Fibroblast of the aortic adventitia (primary cell): ENCODE data around the gene MYOM3. TPM values are rescaled to one million over a fixed set of nuclear protein-coding genes. Genes with fewer than 3 reads are reported as not detected.

ENCODE experiments used
- DNase-seq: peaks from one replicate; pipeline ENCODE4 v3.0.0-alpha.2; 2010; ENCODE audit warnings: low read depth
- H3K4me3 ChIP-seq: 2 replicates; pipeline ENCODE4 v1.5.1; 2011; ENCODE audit warnings: low read depth, mild to moderate bottlenecking, control low read depth, low read length, moderate library complexity
- CTCF ChIP-seq: IDR thresholded peaks from 2 replicates; pipeline ENCODE4 v1.5.1; 2011; ENCODE audit warnings: mild to moderate bottlenecking, low read length, control low read depth, inconsistent platforms; ENCODE audit not compliant: insufficient read depth
- total RNA-seq: library from RNA; depleted of rRNA; stranded (reverse); fragments of >200 nt; gene quantifications from 2 replicates; pipeline ENCODE4 v1.2.3, GENCODE V29; 2012; ENCODE audit warnings: low replicate concordance

Gene MYOM3
- total RNA-seq, 1 donor = under 0.01 TPM

- no peak for DNase-seq
- no peak for TF ChIP-seq CTCF
- H3K4me3 ChIP-seq = no peak overlapping the region
Observed at GRCh38 chr1:24122776-24123175, 10.8 kb upstream of the MYOM3 start.

GRCh38 chr1:24121406-24121805 is 9.5 kb upstream of the MYOM3 start:
- no peak for TF ChIP-seq CTCF
- H3K4me3 ChIP-seq = no peak overlapping the region
- no peak for DNase-seq

GRCh38 chr1:24120965-24121364 is 9.0 kb upstream of the MYOM3 start:
- no peak for DNase-seq
- H3K4me3 ChIP-seq = no peak overlapping the region
- TF ChIP-seq CTCF = no peak

- peak; percentile 1 for TF ChIP-seq CTCF
- no peak overlapping the region for H3K4me3 ChIP-seq
- DNase-seq = peak; percentile 93
Observed at GRCh38 chr1:24119859-24120756, 8.2 kb upstream of the MYOM3 start.

GRCh38 chr1:24119489-24119858 is 7.5 kb upstream of the MYOM3 start:
- H3K4me3 ChIP-seq = no peak overlapping the region
- DNase-seq = no peak
- TF ChIP-seq CTCF = no peak

- TF ChIP-seq CTCF = no peak
- no peak for DNase-seq
- H3K4me3 ChIP-seq = no peak overlapping the region
Observed at GRCh38 chr1:24118410-24119242, 6.7 kb upstream of the MYOM3 start.
